GM12873 (cell line): ENCODE data around the gene CDK5RAP2.

Source experiments
- CTCF ChIP-seq: IDR thresholded peaks from 2 replicates; pipeline ENCODE4 v1.5.1; 2012; ENCODE audit warnings: low read depth, mild to moderate bottlenecking, moderate library complexity, low read length, control low read depth; ENCODE audit not compliant: insufficient read depth; ENCODE audit errors: missing control alignments

Gene CDK5RAP2

GRCh38 chr9:120442308-120442995 lies 137.5 kb downstream of the CDK5RAP2 start:
- TF ChIP-seq CTCF, result no peak

- TF ChIP-seq CTCF, result no peak
Measured at GRCh38 chr9:120441426-120442307, 138.3 kb downstream of the CDK5RAP2 start.

- TF ChIP-seq CTCF, result no peak
Measured at GRCh38 chr9:120440791-120441190, 139.2 kb downstream of the CDK5RAP2 start.

- no peak for TF ChIP-seq CTCF
Measured at GRCh38 chr9:120439926-120440325, 140.0 kb downstream of the CDK5RAP2 start.

- TF ChIP-seq CTCF, result peak; percentile 65
Measured at GRCh38 chr9:120438836-120439546, 141.0 kb downstream of the CDK5RAP2 start.

- no peak for TF ChIP-seq CTCF
Measured at GRCh38 chr9:120438111-120438510, 141.9 kb downstream of the CDK5RAP2 start.

- no peak for TF ChIP-seq CTCF
Measured at GRCh38 chr9:120436983-120437475, 142.9 kb downstream of the CDK5RAP2 start.
